Fibroblast of lung (primary cell): Measurements from ENCODE around the gene NR2C2. TPM values are rescaled to one million over a fixed set of nuclear protein-coding genes. Genes with fewer than 3 reads are reported as not detected.

Experiments
- DNase-seq, 2 donors: peaks; one replicate each; pipeline versions ENCODE4 v3.0.0 to v3.0.0-alpha.2; 2010; ENCODE audit warnings: low read depth in 2 of 2
- H2AFZ ChIP-seq: 2 replicates; pipeline ENCODE4 v1.5.1; 2012; ENCODE audit warnings: low read length, control low read depth, inconsistent platforms
- H3K27ac ChIP-seq: 2 replicates; pipeline ENCODE4 v1.5.1; 2011; ENCODE audit warnings: low read length, control low read depth; ENCODE audit not compliant: insufficient read depth
- H3K27me3 ChIP-seq: 2 replicates; pipeline ENCODE4 v1.5.1; 2011; ENCODE audit warnings: mild to moderate bottlenecking, low read length; ENCODE audit not compliant: control insufficient read depth, insufficient read depth
- H3K36me3 ChIP-seq: 2 replicates; pipeline ENCODE4 v1.5.1; 2011; ENCODE audit warnings: low read length; ENCODE audit not compliant: control insufficient read depth, insufficient read depth
- H3K4me1 ChIP-seq: 2 replicates; pipeline ENCODE4 v1.5.1; 2011; ENCODE audit warnings: low read length; ENCODE audit not compliant: control insufficient read depth, insufficient read depth; ENCODE audit errors: extremely low read depth
- H3K4me2 ChIP-seq: 2 replicates; pipeline ENCODE4 v1.5.1; 2011; ENCODE audit warnings: low read length, control low read depth; ENCODE audit not compliant: insufficient read depth; ENCODE audit errors: extremely low read depth
- H3K4me3 ChIP-seq, 4 experiments: fragments of 200-600 bp in 1 of 4; sonication (generic) in 1 of 4; replicated peaks in 1 of 4; 2 replicates each; pipeline ENCODE4 v1.5.1; 2011 to 2016; ENCODE audit warnings: low read length in 4 of 4, low read depth in 3 of 4, mild to moderate bottlenecking in 3 of 4, control low read depth in 2 of 4, inconsistent platforms in 1 of 4, mixed read lengths in 1 of 4; ENCODE audit not compliant: insufficient read depth in 1 of 4; ENCODE audit errors: control extremely low read depth in 1 of 4
- H3K79me2 ChIP-seq: 2 replicates; pipeline ENCODE4 v1.5.1; 2012; ENCODE audit warnings: mild to moderate bottlenecking, low read length, inconsistent platforms; ENCODE audit not compliant: control insufficient read depth, insufficient read depth
- H3K9ac ChIP-seq: 2 replicates; pipeline ENCODE4 v1.5.1; 2011; ENCODE audit warnings: mild to moderate bottlenecking, low read length, control low read depth; ENCODE audit not compliant: insufficient read depth
- H3K9me3 ChIP-seq: 2 replicates; pipeline ENCODE4 v1.5.1; 2012; ENCODE audit warnings: low read depth, low read length; ENCODE audit not compliant: control insufficient read depth, insufficient read depth
- H4K20me1 ChIP-seq: 2 replicates; pipeline ENCODE4 v1.5.1; 2011; ENCODE audit warnings: low read length; ENCODE audit not compliant: control insufficient read depth, insufficient read depth; ENCODE audit errors: extremely low read depth
- CTCF ChIP-seq, 2 donors: IDR thresholded peaks in 1 of 2; conservative IDR thresholded peaks in 1 of 2; 1 replicate in 1 of 2; 2 replicates in 1 of 2; pipeline ENCODE4 v1.5.1; 2011 to 2012; ENCODE audit warnings: low read length in 2 of 2, control low read depth in 1 of 2, inconsistent platforms in 1 of 2, low read depth in 1 of 2, mild to moderate bottlenecking in 1 of 2
- EZH2 ChIP-seq: IDR thresholded peaks from 2 replicates; pipeline ENCODE4 v1.5.1; 2012; ENCODE audit warnings: low read length, control low read depth, mild to moderate bottlenecking; ENCODE audit errors: missing control alignments
- polyA plus RNA-seq, 2 donors: library from polyadenylated mRNA; depleted of rRNA in 1 of 2; stranded (reverse) in 1 of 2; unstranded in 1 of 2; fragments of >200 nt; gene quantifications; 2 replicates each; pipeline ENCODE4 v1.2.1, GENCODE V29; 2011 to 2012; ENCODE audit warnings: missing spikeins in 1 of 2
- total RNA-seq: library from RNA; depleted of rRNA; stranded (reverse); fragments of >200 nt; gene quantifications from 2 replicates; pipeline ENCODE4 v1.2.1, GENCODE V29; 2014

The NR2C2 gene
- total and polyA plus RNA-seq, 2 donors (not counting 1 experiment from before 2014, with no cell fraction given) = 15.0 to 27.9 TPM

- no peak for TF ChIP-seq EZH2
- no peak for TF ChIP-seq CTCF (conservative IDR thresholded peaks at IDR 0.05 in 1 of 2, IDR thresholded peaks at IDR 0.05 in 1 of 2; ENCODE audit: low read depth in 1 of 2, low read length in 2 of 2)
- peak within 1 kb of the TSS; percentile 82 to 92 (median 86) for H3K4me3 ChIP-seq
- no peaks in the 10 kb centered on the region for H3K9me3 ChIP-seq
- DNase-seq = peak; percentile 91
- peak within 1 kb of the TSS; percentile 83 for H3K9ac ChIP-seq
- peak within 1 kb of the TSS; percentile 84 for H3K27ac ChIP-seq
- H3K36me3 ChIP-seq = no peaks in the 10 kb centered on the region
- peaks cover 21% of the 10 kb centered on the region for H3K79me2 ChIP-seq
- no peaks in the 10 kb centered on the region for H3K27me3 ChIP-seq
- H2AFZ ChIP-seq = peak within 1 kb of the TSS; percentile 91
- no peaks in the 10 kb centered on the region for H3K4me1 ChIP-seq
- H4K20me1 ChIP-seq = no peaks in the 10 kb centered on the region
- peak within 1 kb of the TSS; percentile 90 for H3K4me2 ChIP-seq
Observed at GRCh38 chr3:15064835-15065549, 117.6 kb downstream of the NR2C2 start, which contains the start of gene MRPS25. Gene MRPS25 (minus strand): TSS chr3:15065315. CDS start chr3:15065194, 121 bp downstream.

- no peak for DNase-seq
- Histone ChIP-seq H3K27ac (no peak overlapping the region), H3K4me2 (peak overlapping the region; percentile 81), H3K4me1 (no peaks in the 10 kb centered on the region), H4K20me1 (no peaks in the 10 kb centered on the region), H3K9ac (no peak overlapping the region), H3K27me3 (no peaks in the 10 kb centered on the region), H3K9me3 (no peaks in the 10 kb centered on the region), H3K4me3 (peak overlapping the region; percentile 82 to 92 (median 86)), H2AFZ (peak overlapping the region; percentile 86), H3K79me2 (peaks cover 21% of the 10 kb centered on the region), H3K36me3 (no peaks in the 10 kb centered on the region)
- no peak for TF ChIP-seq CTCF (conservative IDR thresholded peaks at IDR 0.05 in 1 of 2, IDR thresholded peaks at IDR 0.05 in 1 of 2; ENCODE audit: low read depth in 1 of 2, low read length in 2 of 2)
Observed at GRCh38 chr3:15065550-15066007, 118.2 kb downstream of the NR2C2 start.

GRCh38 chr3:15066467-15066866 lies 119.1 kb downstream of the NR2C2 start:
- no peak overlapping the region for H3K27ac ChIP-seq
- no peak overlapping the region for H3K9ac ChIP-seq
- TF ChIP-seq EZH2 = no peak
- no peak for TF ChIP-seq CTCF (conservative IDR thresholded peaks at IDR 0.05 in 1 of 2, IDR thresholded peaks at IDR 0.05 in 1 of 2; ENCODE audit: low read depth in 1 of 2, low read length in 2 of 2)
- H4K20me1 ChIP-seq = no peaks in the 10 kb centered on the region
- no peak overlapping the region for H3K4me3 ChIP-seq
- DNase-seq = no peak
- no peak overlapping the region for H2AFZ ChIP-seq
- peaks cover 21% of the 10 kb centered on the region for H3K79me2 ChIP-seq
- no peaks in the 10 kb centered on the region for H3K9me3 ChIP-seq
- peaks cover 2% of the 10 kb centered on the region for H3K36me3 ChIP-seq
- no peak overlapping the region for H3K4me2 ChIP-seq
- H3K4me1 ChIP-seq = no peaks in the 10 kb centered on the region
- H3K27me3 ChIP-seq = no peaks in the 10 kb centered on the region
